Kidney (tissue), 14 donors: ENCODE results near the gene EIF4G3. TPM values are rescaled to one million over a fixed set of nuclear protein-coding genes. Genes with fewer than 3 reads are reported as not detected.

ENCODE experiments used
- DNase-seq, 5 donors: peaks; one replicate each; pipeline ENCODE4 v3.0.0-alpha.2; 2013 to 2020
- FAIRE-seq: peaks from 2 replicates; lab custom pipeline; 2012; peaks lifted over from hg19 to GRCh38; lab: Jason Lieb, UNC
- H3K27ac ChIP-seq, 2 donors: one replicate each; pipeline ENCODE4 v1.7.0; 2013; ENCODE audit warnings: low read depth in 2 of 2, low read length in 2 of 2, inconsistent platforms in 1 of 2
- H3K27me3 ChIP-seq: one replicate; pipeline ENCODE4 v1.7.1; 2013; ENCODE audit warnings: low read length, inconsistent platforms; ENCODE audit not compliant: control insufficient read depth, insufficient read depth
- H3K36me3 ChIP-seq, 3 donors: one replicate each; pipeline versions ENCODE4 v1.7.0 to v1.7.1; 2013; ENCODE audit warnings: low read length in 3 of 3, control low read depth in 1 of 3, inconsistent platforms in 1 of 3; ENCODE audit not compliant: insufficient read depth in 3 of 3, control insufficient read depth in 2 of 3
- H3K4me1 ChIP-seq, 3 donors: one replicate each; pipeline versions ENCODE4 v1.7.0 to v1.7.1; 2013; ENCODE audit warnings: low read length in 3 of 3, inconsistent platforms in 1 of 3, low read depth in 1 of 3; ENCODE audit not compliant: control insufficient read depth in 2 of 3, insufficient read depth in 2 of 3
- H3K4me3 ChIP-seq, 3 donors: one replicate each; pipeline versions ENCODE4 v1.7.0 to v1.8.1; 2013; ENCODE audit warnings: low read length in 3 of 3, control low read depth in 1 of 3, inconsistent platforms in 1 of 3
- H3K9ac ChIP-seq, 3 donors: one replicate each; pipeline versions ENCODE4 v1.7.0 to v1.7.1; 2013; ENCODE audit warnings: low read length in 3 of 3, control low read depth in 1 of 3, inconsistent platforms in 1 of 3
- H3K9me3 ChIP-seq, 3 donors: one replicate each; pipeline versions ENCODE4 v1.7.0 to v1.7.1; 2013; ENCODE audit warnings: low read length in 3 of 3, control low read depth in 1 of 3, inconsistent platforms in 1 of 3; ENCODE audit not compliant: control insufficient read depth in 2 of 3, insufficient read depth in 1 of 3
- CTCF ChIP-seq: IDR thresholded peaks from 3 replicates; pipeline ENCODE4 v1.5.1; 2012; ENCODE audit warnings: mild to moderate bottlenecking, moderate library complexity, borderline replicate concordance; ENCODE audit not compliant: insufficient read depth; ENCODE audit errors: extremely low read depth
- intact Hi-C: fragments of 100-400 bp; cut with DNase I; formaldehyde crosslinking; loops from one replicate; pipeline ENCODE4 v1.11.1; 2022
- polyA plus RNA-seq: library from polyadenylated mRNA; stranded (reverse); fragments of 350-450 nt; fragmentation: Illumina TruSeq; extraction: RNeasy Lipid Tissue Mini Kit (QIAGEN cat#74804); gene quantifications from one replicate; pipeline ENCODE4 v1.2.3, GENCODE V29; 2014; ENCODE audit warnings: low read depth, low replicate concordance; ENCODE audit not compliant: insufficient read depth
- total RNA-seq: library from RNA; stranded (reverse); fragmentation: NEBNext Ultra II Directional; extraction: Animal tissue kit (Norgen Biotek cat#: 25700); gene quantifications from one replicate; pipeline ENCODE4 v1.2.1, GENCODE V29; 2021
- donor health status: control.
- donor health status: control.
- donor health status: control.
- donor health status: control.
- donor health status: control.
- donor health status: DM: yes; HTN: yes; CAD: no.
- donor health status: Normal renal cell carcinoma (clear cell type).

Gene EIF4G3
- total and polyA plus RNA-seq, 2 donors from 2014 or later: 14.8 to 61.6 TPM

- Histone ChIP-seq H3K4me1 (no peaks in the 10 kb centered on the region), H3K4me3 (no peak overlapping the region), H3K36me3 (no peaks in the 10 kb centered on the region), H3K27me3 (no peaks in the 10 kb centered on the region), H3K9me3 (no peaks in the 10 kb centered on the region), H3K9ac (no peak overlapping the region), H3K27ac (no peak overlapping the region)
- FAIRE-seq: no peak
- DNase-seq: no peak
- no peak for TF ChIP-seq CTCF
- intact Hi-C loops: no loop called here
These were observed 126.7 kb downstream of the EIF4G3 start for GRCh38 chr1:21050031-21050430.

- no peak overlapping the region for H3K9ac ChIP-seq
- DNase-seq (no peak), FAIRE-seq (no peak)
- H3K36me3 ChIP-seq: no peaks in the 10 kb centered on the region
- no peaks in the 10 kb centered on the region for H3K4me1 ChIP-seq
- TF ChIP-seq CTCF: no peak
- intact Hi-C loops: no loop called here
- H3K27me3 ChIP-seq: no peaks in the 10 kb centered on the region
- H3K4me3 ChIP-seq: no peak overlapping the region
- no peak overlapping the region for H3K27ac ChIP-seq
- no peaks in the 10 kb centered on the region for H3K9me3 ChIP-seq
These were observed 128.2 kb downstream of the EIF4G3 start for GRCh38 chr1:21048462-21048861.

- Histone ChIP-seq H3K27me3 (no peaks in the 10 kb centered on the region), H3K9me3 (no peaks in the 10 kb centered on the region), H3K36me3 (no peaks in the 10 kb centered on the region), H3K9ac (no peak overlapping the region), H3K4me1 (no peaks in the 10 kb centered on the region), H3K4me3 (no peak overlapping the region), H3K27ac (no peak overlapping the region)
- intact Hi-C loops: no loop called here
- DNase-seq (no peak), FAIRE-seq (no peak)
- TF ChIP-seq CTCF: no peak
These were observed 130.6 kb downstream of the EIF4G3 start for GRCh38 chr1:21046132-21046531.

- no peak overlapping the region for H3K4me3 ChIP-seq
- FAIRE-seq: no peak
- H3K27me3 ChIP-seq: no peaks in the 10 kb centered on the region
- H3K4me1 ChIP-seq: no peaks in the 10 kb centered on the region
- no peak overlapping the region for H3K27ac ChIP-seq
- no peak for TF ChIP-seq CTCF
- no peak overlapping the region for H3K9ac ChIP-seq
- intact Hi-C loops: no loop called here
- no peaks in the 10 kb centered on the region for H3K9me3 ChIP-seq
- DNase-seq: no peak
- no peaks in the 10 kb centered on the region for H3K36me3 ChIP-seq
These were observed 131.3 kb downstream of the EIF4G3 start for GRCh38 chr1:21045351-21045750.
